GM21619 (cell line): Measurements from ENCODE around the gene MED22.
"Not testable (repeated sequence)": the region's sequence is repeated elsewhere in the genome, so short reads cannot be mapped to it uniquely, and the experiment has no call there.

ENCODE experiments used
- ATAC-seq: cut with Tn5 transposase; IDR thresholded peaks from one replicate; pipeline ENCODE4 v1.9.1; 2021; ENCODE audit not compliant: unreplicated experiment

MED22 gene

GRCh38 chr9:133347985-133348717, at the start of gene MED22, which contains the start of gene RPL7A:
Gene MED22 (minus strand): TSS chr9:133348131. CDS start chr9:133346662, 1,469 bp downstream.
Gene RPL7A (plus strand): TSS chr9:133348218. CDS start chr9:133348244, 26 bp downstream.
- ATAC-seq = peak; percentile 73

GRCh38 chr9:133397370-133397769, 49.4 kb upstream of the MED22 start:
- ATAC-seq = no peak

- ATAC-seq = no peak
Observed at GRCh38 chr9:133396952-133397351, 49.0 kb upstream of the MED22 start.

- no peak for ATAC-seq
Observed at GRCh38 chr9:133394687-133395271, 46.8 kb upstream of the MED22 start.

- no peak for ATAC-seq
Observed at GRCh38 chr9:133393399-133393798, 45.5 kb upstream of the MED22 start.

- not testable (repeated sequence) for ATAC-seq
Observed at GRCh38 chr9:133392308-133392707, 44.4 kb upstream of the MED22 start.

- not testable (repeated sequence) for ATAC-seq
Observed at GRCh38 chr9:133391449-133391848, 43.5 kb upstream of the MED22 start.

- no peak for ATAC-seq
Observed at GRCh38 chr9:133390713-133391112, 42.8 kb upstream of the MED22 start.

- ATAC-seq = no peak
Observed at GRCh38 chr9:133389562-133389961, 41.6 kb upstream of the MED22 start.

- ATAC-seq = no peak
Observed at GRCh38 chr9:133389025-133389557, 41.2 kb upstream of the MED22 start.

GRCh38 chr9:133387680-133388079, 39.7 kb upstream of the MED22 start:
- ATAC-seq = no peak

GRCh38 chr9:133386338-133386737, 38.4 kb upstream of the MED22 start:
- ATAC-seq = no peak

GRCh38 chr9:133385452-133385851, 37.5 kb upstream of the MED22 start:
- ATAC-seq = no peak

- ATAC-seq = no peak
Observed at GRCh38 chr9:133384736-133385321, 36.9 kb upstream of the MED22 start.

- ATAC-seq = no peak
Observed at GRCh38 chr9:133383438-133383837, 35.5 kb upstream of the MED22 start.

- no peak for ATAC-seq
Observed at GRCh38 chr9:133382507-133383141, 34.7 kb upstream of the MED22 start.

- no peak for ATAC-seq
Observed at GRCh38 chr9:133380734-133381133, 32.8 kb upstream of the MED22 start.

GRCh38 chr9:133379153-133380086, 31.5 kb upstream of the MED22 start:
- no peak for ATAC-seq

GRCh38 chr9:133378408-133378962, 30.6 kb upstream of the MED22 start:
- ATAC-seq = no peak

- no peak for ATAC-seq
Observed at GRCh38 chr9:133377721-133378216, 29.8 kb upstream of the MED22 start.
